GM06990 (cell line): ENCODE measurements around the gene ACOX2.

Source experiments
- DNase-seq: peaks from one replicate; pipeline ENCODE4 v3.0.0-alpha.2; 2011; ENCODE audit not compliant: insufficient read length; ENCODE audit errors: extremely low read depth
- H3K27me3 ChIP-seq: replicated peaks from 2 replicates; pipeline ENCODE4 v1.6.0; 2011; ENCODE audit warnings: low read length; ENCODE audit not compliant: control insufficient read depth, insufficient read depth
- H3K36me3 ChIP-seq: 2 replicates; pipeline ENCODE4 v1.5.1; 2011; ENCODE audit warnings: low read length; ENCODE audit not compliant: control insufficient read depth, insufficient read depth
- H3K4me3 ChIP-seq: replicated peaks from 2 replicates; pipeline ENCODE4 v1.5.1; 2011; ENCODE audit warnings: low read depth, mild to moderate bottlenecking, control low read depth, low read length
- TF ChIP-seq, protein P1 (sequence below): IDR thresholded peaks from 2 replicates; pipeline ENCODE4 v1.5.1; 2011; ENCODE audit warnings: low read length, control low read depth, mild to moderate bottlenecking, inconsistent platforms; ENCODE audit not compliant: insufficient read depth, poor library complexity, severe bottlenecking

ACOX2 gene

DNA sequence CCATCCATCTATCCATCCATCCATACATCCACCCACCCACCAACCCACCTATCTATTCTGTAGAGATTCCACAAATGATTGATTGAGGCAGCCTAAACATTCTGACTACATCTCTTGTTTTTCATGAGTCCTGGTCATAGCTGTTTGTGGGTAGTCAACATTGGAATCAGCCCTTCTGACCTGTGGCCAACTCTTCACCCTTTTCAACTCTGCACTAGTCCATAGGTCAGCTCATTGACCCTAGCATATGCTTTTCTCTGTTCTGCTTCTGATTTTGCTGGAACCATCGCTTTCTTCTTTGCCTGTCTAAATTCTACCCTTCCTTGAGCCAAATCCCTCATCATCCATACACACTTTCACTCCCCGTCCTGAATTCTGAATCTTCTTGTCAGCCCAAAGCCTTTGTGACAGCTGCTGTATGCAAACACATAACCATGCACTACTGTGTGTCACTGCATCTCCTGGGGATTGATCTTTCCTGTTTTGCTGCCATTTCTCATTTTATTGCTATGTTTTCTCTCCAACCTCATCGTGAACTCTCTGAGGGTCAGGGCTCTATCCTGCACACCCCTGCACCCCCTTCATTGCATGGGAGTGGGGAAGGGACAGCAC is 61.9 kb downstream of the ACOX2 start:
- no peak for DNase-seq
- TF ChIP-seq, protein P1, sequence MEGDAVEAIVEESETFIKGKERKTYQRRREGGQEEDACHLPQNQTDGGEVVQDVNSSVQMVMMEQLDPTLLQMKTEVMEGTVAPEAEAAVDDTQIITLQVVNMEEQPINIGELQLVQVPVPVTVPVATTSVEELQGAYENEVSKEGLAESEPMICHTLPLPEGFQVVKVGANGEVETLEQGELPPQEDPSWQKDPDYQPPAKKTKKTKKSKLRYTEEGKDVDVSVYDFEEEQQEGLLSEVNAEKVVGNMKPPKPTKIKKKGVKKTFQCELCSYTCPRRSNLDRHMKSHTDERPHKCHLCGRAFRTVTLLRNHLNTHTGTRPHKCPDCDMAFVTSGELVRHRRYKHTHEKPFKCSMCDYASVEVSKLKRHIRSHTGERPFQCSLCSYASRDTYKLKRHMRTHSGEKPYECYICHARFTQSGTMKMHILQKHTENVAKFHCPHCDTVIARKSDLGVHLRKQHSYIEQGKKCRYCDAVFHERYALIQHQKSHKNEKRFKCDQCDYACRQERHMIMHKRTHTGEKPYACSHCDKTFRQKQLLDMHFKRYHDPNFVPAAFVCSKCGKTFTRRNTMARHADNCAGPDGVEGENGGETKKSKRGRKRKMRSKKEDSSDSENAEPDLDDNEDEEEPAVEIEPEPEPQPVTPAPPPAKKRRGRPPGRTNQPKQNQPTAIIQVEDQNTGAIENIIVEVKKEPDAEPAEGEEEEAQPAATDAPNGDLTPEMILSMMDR, result no peak
- Histone ChIP-seq H3K27me3 (no peaks in the 10 kb centered on the region; the same call in 1 of the 2 replicates), H3K36me3 (no peaks in the 10 kb centered on the region), H3K4me3 (no peak overlapping the region)

DNA sequence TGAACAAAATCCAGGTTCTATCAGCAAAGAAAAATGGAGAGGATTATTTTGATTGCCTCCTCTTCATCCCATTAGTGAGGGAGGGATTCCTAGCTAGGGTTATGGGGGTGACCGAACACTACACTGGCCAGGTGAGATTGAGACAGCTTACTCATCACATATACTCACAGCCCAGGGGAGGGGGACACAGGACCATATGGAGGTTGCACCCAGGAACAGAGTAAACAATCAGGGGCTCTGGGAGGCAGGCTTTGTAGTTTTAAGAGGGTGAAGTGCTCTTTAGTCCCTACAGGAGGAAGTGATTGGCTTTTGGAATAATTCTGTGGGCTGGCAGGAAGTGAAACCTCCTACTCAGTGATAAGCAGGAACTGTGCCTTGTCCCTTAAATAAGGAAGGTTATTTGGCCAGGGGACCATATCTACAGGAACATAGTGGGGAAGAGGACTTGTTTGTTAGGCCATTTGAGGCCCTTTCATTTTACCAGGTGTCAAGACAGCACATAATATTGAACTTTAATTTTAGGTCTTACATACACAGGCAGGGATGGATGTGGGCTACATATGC is 62.6 kb downstream of the ACOX2 start:
- Histone ChIP-seq H3K27me3 (no peaks in the 10 kb centered on the region; the same call in 1 of the 2 replicates), H3K36me3 (no peaks in the 10 kb centered on the region), H3K4me3 (no peak overlapping the region)
- no peak for DNase-seq
- TF ChIP-seq, protein P1, result no peak

DNA sequence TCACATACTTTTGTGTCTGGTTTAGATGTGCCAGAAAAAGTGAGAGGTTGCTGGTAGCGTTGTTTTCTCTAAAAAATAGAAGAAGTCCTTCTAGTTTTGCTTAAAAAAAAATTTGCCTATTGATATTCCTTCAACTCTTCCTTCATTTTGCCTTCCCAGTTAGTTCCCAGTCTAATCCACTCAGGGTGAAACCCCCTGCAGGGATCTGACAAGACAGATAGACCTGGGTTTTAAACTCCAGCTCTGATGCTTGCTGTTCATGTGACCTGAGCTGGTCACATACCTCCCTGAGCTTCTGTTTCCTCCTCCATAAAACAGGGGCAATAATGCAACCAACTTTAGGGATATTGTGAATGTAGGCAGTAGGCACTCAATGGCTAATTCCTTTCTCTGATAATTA is 63.7 kb downstream of the ACOX2 start:
- DNase-seq, result no peak
- Histone ChIP-seq H3K36me3 (no peaks in the 10 kb centered on the region), H3K27me3 (no peaks in the 10 kb centered on the region), H3K4me3 (no peak overlapping the region)
- TF ChIP-seq, protein P1, result no peak

DNA sequence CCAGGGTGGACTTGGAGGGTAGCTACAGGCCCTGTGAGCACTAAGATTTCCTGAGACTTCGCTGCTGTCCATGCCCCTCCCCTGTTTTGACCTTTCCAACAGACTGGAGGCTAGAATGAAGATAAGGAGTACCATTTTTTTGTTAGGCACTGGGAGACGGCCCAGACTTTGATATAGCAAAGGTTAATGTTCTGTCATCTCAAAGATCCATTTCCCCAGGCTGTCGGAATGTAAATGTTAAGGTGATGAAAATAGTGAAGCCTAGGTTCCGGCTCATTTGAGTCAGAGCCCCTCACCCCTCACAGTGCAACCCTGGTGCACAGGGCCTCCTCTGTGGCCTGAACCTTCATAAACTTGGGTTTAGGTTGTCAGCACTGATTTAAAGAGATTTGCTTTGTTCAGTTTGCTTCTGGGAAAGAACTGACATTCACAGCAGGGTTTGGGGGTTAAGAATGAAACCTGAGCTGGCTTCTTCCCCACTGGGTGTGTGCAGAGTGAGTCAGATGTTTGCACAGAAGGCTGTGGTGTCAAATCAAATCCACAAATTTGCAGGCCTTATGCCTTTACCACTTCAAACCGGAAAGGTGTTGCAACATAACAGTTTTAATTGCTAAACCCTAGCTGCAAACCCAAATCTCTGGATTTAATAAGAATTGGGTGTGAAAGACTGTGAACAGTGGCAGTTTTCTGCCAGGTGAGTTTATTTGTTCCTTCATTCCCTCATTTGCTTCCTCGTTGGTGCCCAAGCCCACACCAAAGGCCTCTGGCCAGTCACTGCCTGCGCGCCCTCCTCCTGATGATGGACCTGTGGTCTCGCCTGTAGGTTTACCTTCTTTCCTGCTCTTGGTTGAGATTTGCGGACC is 65.7 kb downstream of the ACOX2 start:
- TF ChIP-seq, protein P1, result no peak
- no peaks in the 10 kb centered on the region for H3K27me3 ChIP-seq
- H3K36me3 ChIP-seq, result no peaks in the 10 kb centered on the region
- H3K4me3 ChIP-seq, result no peak overlapping the region
- DNase-seq, result no peak

DNA sequence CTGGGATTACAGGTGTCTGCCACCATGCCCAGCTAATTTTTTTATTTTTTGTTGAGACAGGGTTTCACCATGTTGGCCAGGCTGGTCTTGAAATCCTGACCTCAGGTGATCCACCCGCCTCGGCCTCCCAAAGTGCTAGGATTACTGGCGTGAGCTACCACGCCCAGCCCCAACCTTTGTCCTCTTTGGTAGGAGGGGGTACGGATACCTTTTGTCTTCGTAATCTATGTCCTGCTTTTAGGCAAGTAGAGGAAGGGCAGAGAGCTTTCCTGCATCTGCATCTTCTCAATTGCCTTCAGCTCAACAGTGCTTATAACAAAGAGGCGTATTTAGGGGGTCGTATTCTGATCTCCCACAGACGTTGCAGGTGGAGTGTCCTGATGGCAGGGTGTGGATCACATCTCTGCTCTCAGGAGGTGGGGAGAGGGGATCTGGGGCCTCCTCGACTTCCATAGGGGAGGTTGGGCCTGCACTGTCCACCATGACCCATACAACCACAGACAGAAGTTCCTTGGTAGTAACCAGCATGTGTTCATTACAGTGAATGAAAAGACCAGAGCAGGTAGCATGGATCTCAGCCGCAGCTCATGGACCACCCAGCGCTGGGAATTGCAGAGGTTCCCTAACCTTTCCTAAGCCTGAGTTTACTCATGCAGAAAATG is 66.5 kb downstream of the ACOX2 start:
- Histone ChIP-seq H3K36me3 (no peaks in the 10 kb centered on the region), H3K4me3 (no peak overlapping the region), H3K27me3 (no peaks in the 10 kb centered on the region)
- TF ChIP-seq, protein P1, result no peak
- no peak for DNase-seq
